ENCODE results near the gene GNG7. TPM values are rescaled to one million over a fixed set of nuclear protein-coding genes. Genes with fewer than 3 reads are reported as not detected.

GNG7 gene
- total and polyA plus RNA-seq, 12 donors = 0.83 to 16.5 (median 7.8) TPM

DNA sequence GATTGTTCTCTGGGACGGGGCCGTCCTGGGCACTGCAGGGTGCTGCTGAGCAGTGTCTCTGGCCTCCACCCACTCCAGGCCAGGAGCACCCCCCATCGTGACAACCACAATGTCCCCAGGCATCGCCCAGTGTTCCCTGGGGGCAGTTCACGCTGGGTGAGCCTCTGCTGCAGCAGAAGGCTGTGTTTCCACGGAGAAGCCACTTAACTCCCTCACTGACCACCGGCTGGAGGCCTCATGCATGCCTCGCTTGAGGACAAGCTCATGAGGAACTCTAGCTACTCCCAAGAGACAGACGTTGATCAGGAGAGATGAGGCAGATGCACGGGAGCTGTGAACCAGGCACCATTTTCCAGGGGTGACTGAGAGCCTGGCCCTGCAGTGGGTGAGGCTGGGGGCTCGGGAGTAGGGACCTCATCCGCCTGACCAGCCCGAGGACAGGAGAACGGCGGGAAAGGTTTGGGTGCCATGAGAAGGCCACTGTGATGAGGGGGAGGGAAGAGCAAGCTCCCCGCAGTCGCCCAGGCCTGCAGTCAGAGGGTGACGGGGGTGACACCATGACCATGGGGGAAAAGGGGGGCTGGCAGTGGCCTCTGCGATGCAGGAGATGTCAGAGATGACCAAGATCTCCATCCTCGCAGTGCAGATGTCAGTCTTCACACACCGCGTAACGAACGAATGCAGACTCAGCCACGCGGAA, 32.2 kb upstream of the GNG7 start:
- no peaks in the 10 kb centered on the region for H3K27me3 ChIP-seq
- H3K4me3 ChIP-seq = no peak overlapping the region
- intact Hi-C loops (cut with DNase I) = no loop called here
- H3K9me3 ChIP-seq (replicated peaks in 1 of 3) = no peaks in the 10 kb centered on the region
- H3K27ac ChIP-seq = no peak overlapping the region
- TF ChIP-seq POLR2A (IDR thresholded peaks at IDR 0.05) = no peak
- TF ChIP-seq, protein P1, sequence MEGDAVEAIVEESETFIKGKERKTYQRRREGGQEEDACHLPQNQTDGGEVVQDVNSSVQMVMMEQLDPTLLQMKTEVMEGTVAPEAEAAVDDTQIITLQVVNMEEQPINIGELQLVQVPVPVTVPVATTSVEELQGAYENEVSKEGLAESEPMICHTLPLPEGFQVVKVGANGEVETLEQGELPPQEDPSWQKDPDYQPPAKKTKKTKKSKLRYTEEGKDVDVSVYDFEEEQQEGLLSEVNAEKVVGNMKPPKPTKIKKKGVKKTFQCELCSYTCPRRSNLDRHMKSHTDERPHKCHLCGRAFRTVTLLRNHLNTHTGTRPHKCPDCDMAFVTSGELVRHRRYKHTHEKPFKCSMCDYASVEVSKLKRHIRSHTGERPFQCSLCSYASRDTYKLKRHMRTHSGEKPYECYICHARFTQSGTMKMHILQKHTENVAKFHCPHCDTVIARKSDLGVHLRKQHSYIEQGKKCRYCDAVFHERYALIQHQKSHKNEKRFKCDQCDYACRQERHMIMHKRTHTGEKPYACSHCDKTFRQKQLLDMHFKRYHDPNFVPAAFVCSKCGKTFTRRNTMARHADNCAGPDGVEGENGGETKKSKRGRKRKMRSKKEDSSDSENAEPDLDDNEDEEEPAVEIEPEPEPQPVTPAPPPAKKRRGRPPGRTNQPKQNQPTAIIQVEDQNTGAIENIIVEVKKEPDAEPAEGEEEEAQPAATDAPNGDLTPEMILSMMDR (IDR thresholded peaks at IDR 0.05) = no peak
- peaks cover 5 to 7% of the 10 kb centered on the region in 2 donors for H3K4me1 ChIP-seq (replicated peaks in 1 of 2)
- WGBS, 4 donors = 88 to 93% (median 90%) methylated on average over 15 to 26 of the region's 26 CpGs
- H3K36me3 ChIP-seq (replicated peaks in 1 of 2) = peaks cover 0 to 17% of the 10 kb centered on the region in 2 donors
- no peak for DNase-seq

- no peak overlapping the region for H3K27ac ChIP-seq
- TF ChIP-seq, protein P1 (IDR thresholded peaks at IDR 0.05) = no peak
- no peak for TF ChIP-seq POLR2A (IDR thresholded peaks at IDR 0.05)
- 89 to 94% (median 91%) methylated on average over 33 to 35 of the region's 35 CpGs for WGBS, 4 donors
- DNase-seq = no peak
- no peak overlapping the region for H3K4me3 ChIP-seq
- peaks cover 0 to 17% of the 10 kb centered on the region in 2 donors for H3K36me3 ChIP-seq (replicated peaks in 1 of 2)
- no peaks in the 10 kb centered on the region for H3K9me3 ChIP-seq (replicated peaks in 1 of 3)
- no peaks in the 10 kb centered on the region for H3K27me3 ChIP-seq
- peaks cover 1 to 3% of the 10 kb centered on the region in 2 donors for H3K4me1 ChIP-seq (replicated peaks in 1 of 2)
- intact Hi-C loops (cut with DNase I) = no loop called here
Observed at GRCh38 chr19:2733930-2734588, 31.6 kb upstream of the GNG7 start.

DNA sequence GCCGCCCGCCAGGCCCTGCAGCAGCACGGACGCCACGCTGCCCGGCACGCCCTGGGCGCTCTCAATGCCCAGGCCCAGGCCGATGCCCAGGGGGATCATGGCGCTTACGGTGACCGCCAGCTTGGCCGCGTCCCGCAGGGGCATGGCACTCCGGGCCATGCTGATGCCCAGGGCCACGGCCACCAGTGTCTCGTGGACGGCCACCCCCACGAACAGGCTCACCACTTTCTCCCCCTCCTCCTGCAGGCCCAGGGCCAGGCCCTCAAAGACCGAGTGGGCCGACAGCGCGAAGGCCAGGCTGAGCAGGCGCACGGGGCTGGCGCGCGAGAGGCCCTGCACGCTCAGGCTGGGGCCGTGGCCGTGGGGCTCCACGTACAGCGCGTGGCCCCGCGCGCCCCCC, 30.4 kb upstream of the GNG7 start:
- no peaks in the 10 kb centered on the region for H3K4me1 ChIP-seq (replicated peaks in 1 of 2)
- H3K4me3 ChIP-seq = no peak overlapping the region
- no peak overlapping the region for H3K27ac ChIP-seq
- 92 to 100% (median 96%) methylated on average over 4 to 38 of the region's 38 CpGs for WGBS, 4 donors
- intact Hi-C loops (cut with DNase I) = no loop called here
- H3K9me3 ChIP-seq (replicated peaks in 1 of 3) = no peaks in the 10 kb centered on the region
- TF ChIP-seq, protein P1 (IDR thresholded peaks at IDR 0.05) = no peak
- TF ChIP-seq POLR2A (IDR thresholded peaks at IDR 0.05) = no peak
- H3K27me3 ChIP-seq = no peaks in the 10 kb centered on the region
- peaks cover 0 to 17% of the 10 kb centered on the region in 2 donors for H3K36me3 ChIP-seq (replicated peaks in 1 of 2)
- no peak for DNase-seq

- H3K4me1 ChIP-seq (replicated peaks in 1 of 2) = no peaks in the 10 kb centered on the region
- WGBS, 4 donors = 92 to 96% (median 94%) methylated on average over 19 to 33 of the region's 33 CpGs
- H3K4me3 ChIP-seq = no peak overlapping the region
- peaks cover 0 to 17% of the 10 kb centered on the region in 2 donors for H3K36me3 ChIP-seq (replicated peaks in 1 of 2)
- intact Hi-C loops (cut with DNase I) = no loop called here
- no peak overlapping the region for H3K27ac ChIP-seq
- TF ChIP-seq POLR2A (IDR thresholded peaks at IDR 0.05) = no peak
- TF ChIP-seq, protein P1 (IDR thresholded peaks at IDR 0.05) = no peak
- no peaks in the 10 kb centered on the region for H3K9me3 ChIP-seq (replicated peaks in 1 of 3)
- DNase-seq = no peak
- H3K27me3 ChIP-seq = no peaks in the 10 kb centered on the region
Observed at GRCh38 chr19:2732157-2732725, 29.7 kb upstream of the GNG7 start.

Data from adrenal gland (tissue), 12 donors.